Measurements from ENCODE around the gene OR6K3. TPM values are rescaled to one million over a fixed set of nuclear protein-coding genes. Genes with fewer than 3 reads are reported as not detected.

The OR6K3 gene
- total RNA-seq, 4 donors from 2014 or later = not detected

- H3K27ac ChIP-seq = no peak overlapping the region
- H3K4me3 ChIP-seq = no peak overlapping the region
- WGBS, 2 donors = 77 to 92% methylated on average over 6 of the region's 6 CpGs
- no peaks in the 10 kb centered on the region for H3K36me3 ChIP-seq
- no peak for DNase-seq (ENCODE audit: low spot score in 2 of 2)
- H3K9me3 ChIP-seq = no peaks in the 10 kb centered on the region
- TF ChIP-seq POLR2A (IDR thresholded peaks at IDR 0.05) (no peak), CTCF (IDR thresholded peaks at IDR 0.05) (no peak), EP300 (IDR thresholded peaks at IDR 0.05) (no peak)
- H3K27me3 ChIP-seq = no peaks in the 10 kb centered on the region
- no peaks in the 10 kb centered on the region for H3K4me1 ChIP-seq
Measured at GRCh38 chr1:158717344-158717743, 3.2 kb downstream of the OR6K3 start.

- Histone ChIP-seq H3K4me3 (no peak overlapping the region), H3K27ac (no peak overlapping the region), H3K36me3 (no peaks in the 10 kb centered on the region), H3K27me3 (no peaks in the 10 kb centered on the region), H3K4me1 (no peaks in the 10 kb centered on the region), H3K9me3 (no peaks in the 10 kb centered on the region)
- no peak for TF ChIP-seq CTCF (IDR thresholded peaks at IDR 0.05)
- TF ChIP-seq POLR2A (IDR thresholded peaks at IDR 0.05) = no peak
- no peak for TF ChIP-seq EP300 (IDR thresholded peaks at IDR 0.05)
- 76 to 81% methylated on average over 1 of the region's 1 CpG for WGBS, 2 donors
- no peak for DNase-seq (ENCODE audit: low spot score in 2 of 2)
Measured at GRCh38 chr1:158716335-158716734, 4.2 kb downstream of the OR6K3 start.

GRCh38 chr1:158714754-158715153 lies 5.8 kb downstream of the OR6K3 start:
- Histone ChIP-seq H3K36me3 (no peaks in the 10 kb centered on the region), H3K27ac (no peak overlapping the region), H3K27me3 (no peaks in the 10 kb centered on the region), H3K9me3 (no peaks in the 10 kb centered on the region), H3K4me3 (no peak overlapping the region), H3K4me1 (no peaks in the 10 kb centered on the region)
- TF ChIP-seq CTCF (IDR thresholded peaks at IDR 0.05) (no peak), EP300 (IDR thresholded peaks at IDR 0.05) (no peak), POLR2A (IDR thresholded peaks at IDR 0.05) (no peak)
- DNase-seq (ENCODE audit: low spot score in 2 of 2) = no peak
- 44 to 56% methylated on average over 1 of the region's 1 CpG for WGBS, 2 donors

GRCh38 chr1:158711098-158711497 lies 9.4 kb downstream of the OR6K3 start:
- 69 to 75% methylated on average over 4 of the region's 4 CpGs for WGBS, 2 donors
- Histone ChIP-seq H3K27me3 (no peaks in the 10 kb centered on the region), H3K4me3 (no peak overlapping the region), H3K27ac (no peak overlapping the region), H3K9me3 (no peaks in the 10 kb centered on the region), H3K4me1 (no peaks in the 10 kb centered on the region), H3K36me3 (no peaks in the 10 kb centered on the region)
- no peak for DNase-seq (ENCODE audit: low spot score in 2 of 2)
- TF ChIP-seq EP300 (IDR thresholded peaks at IDR 0.05) (no peak), CTCF (IDR thresholded peaks at IDR 0.05) (no peak), POLR2A (IDR thresholded peaks at IDR 0.05) (no peak)

- Histone ChIP-seq H3K4me3 (no peak overlapping the region), H3K36me3 (no peaks in the 10 kb centered on the region), H3K27me3 (no peaks in the 10 kb centered on the region), H3K27ac (no peak overlapping the region), H3K4me1 (no peaks in the 10 kb centered on the region), H3K9me3 (no peaks in the 10 kb centered on the region)
- WGBS, 2 donors = 84 to 86% methylated on average over 2 of the region's 2 CpGs
- TF ChIP-seq EP300 (IDR thresholded peaks at IDR 0.05) = no peak
- no peak for TF ChIP-seq CTCF (IDR thresholded peaks at IDR 0.05)
- no peak for TF ChIP-seq POLR2A (IDR thresholded peaks at IDR 0.05)
- no peak for DNase-seq (ENCODE audit: low spot score in 2 of 2)
Measured at GRCh38 chr1:158706096-158706495, 14.4 kb downstream of the OR6K3 start.

All from tibial nerve (tissue), 4 donors.